Measurements from ENCODE around the gene RFPL3.

DNA sequence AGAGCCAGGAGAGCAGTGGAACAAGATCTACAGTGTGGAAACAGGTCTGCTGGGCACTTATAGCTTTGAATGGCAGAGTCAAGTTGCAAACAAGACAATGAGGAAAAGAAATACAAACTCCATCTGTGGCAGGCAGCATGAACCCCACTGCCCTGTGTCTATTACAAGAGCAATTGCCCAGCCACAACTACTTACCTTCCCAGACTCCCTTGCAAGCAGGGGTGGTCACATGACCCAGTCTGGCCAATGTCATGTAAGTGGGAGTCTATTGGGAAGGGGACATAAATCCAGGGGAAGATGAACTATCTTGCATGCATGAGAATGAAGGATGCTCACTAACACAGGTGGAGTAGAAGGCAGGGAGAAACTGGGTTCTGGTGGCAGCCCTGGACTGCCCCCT lies 44.1 kb upstream of the RFPL3 start:
- TF ChIP-seq POLR2A (IDR thresholded peaks at IDR 0.05; ENCODE audit: extremely low read depth, insufficient read length) = no peak
- TF ChIP-seq, protein P1, sequence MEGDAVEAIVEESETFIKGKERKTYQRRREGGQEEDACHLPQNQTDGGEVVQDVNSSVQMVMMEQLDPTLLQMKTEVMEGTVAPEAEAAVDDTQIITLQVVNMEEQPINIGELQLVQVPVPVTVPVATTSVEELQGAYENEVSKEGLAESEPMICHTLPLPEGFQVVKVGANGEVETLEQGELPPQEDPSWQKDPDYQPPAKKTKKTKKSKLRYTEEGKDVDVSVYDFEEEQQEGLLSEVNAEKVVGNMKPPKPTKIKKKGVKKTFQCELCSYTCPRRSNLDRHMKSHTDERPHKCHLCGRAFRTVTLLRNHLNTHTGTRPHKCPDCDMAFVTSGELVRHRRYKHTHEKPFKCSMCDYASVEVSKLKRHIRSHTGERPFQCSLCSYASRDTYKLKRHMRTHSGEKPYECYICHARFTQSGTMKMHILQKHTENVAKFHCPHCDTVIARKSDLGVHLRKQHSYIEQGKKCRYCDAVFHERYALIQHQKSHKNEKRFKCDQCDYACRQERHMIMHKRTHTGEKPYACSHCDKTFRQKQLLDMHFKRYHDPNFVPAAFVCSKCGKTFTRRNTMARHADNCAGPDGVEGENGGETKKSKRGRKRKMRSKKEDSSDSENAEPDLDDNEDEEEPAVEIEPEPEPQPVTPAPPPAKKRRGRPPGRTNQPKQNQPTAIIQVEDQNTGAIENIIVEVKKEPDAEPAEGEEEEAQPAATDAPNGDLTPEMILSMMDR (IDR thresholded peaks at IDR 0.05; ENCODE audit: low read depth, low read length) = no peak
- no peak for TF ChIP-seq MYC (IDR thresholded peaks at IDR 0.05; ENCODE audit: low read depth, low read length)
